ENCODE measurements around the gene PDE3B.
A peak's percentile ranks its signal among the peaks of the same experiment; 100 is the strongest.
"Not testable (repeated sequence)": the region's sequence is repeated elsewhere in the genome, so short reads cannot be mapped to it uniquely, and the experiment has no call there.

The PDE3B gene

DNA sequence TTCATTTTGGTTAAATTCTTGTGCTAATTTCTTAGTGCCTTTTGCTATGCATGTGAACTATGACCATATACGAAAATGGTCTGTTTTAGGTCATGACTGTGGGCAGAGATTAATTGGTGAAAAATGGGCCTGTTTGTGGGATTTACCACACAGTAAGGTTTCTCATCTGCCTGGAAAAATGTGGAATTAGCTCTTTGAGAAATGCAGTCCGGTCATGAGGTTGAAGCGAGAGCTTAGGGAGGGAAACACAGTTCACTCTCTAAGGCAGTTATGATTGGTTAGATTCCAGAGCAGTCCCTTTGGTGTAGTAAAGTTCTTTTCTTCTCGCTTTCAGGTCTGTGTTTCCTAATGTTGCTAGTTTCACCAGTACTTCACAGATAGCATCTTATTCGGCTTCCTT lies 1.2 kb upstream of the PDE3B start:
- DNase-seq, result no peak

- DNase-seq, result no peak
Measured at GRCh38 chr11:14642873-14643696, 519 bp upstream of the PDE3B start.

DNA sequence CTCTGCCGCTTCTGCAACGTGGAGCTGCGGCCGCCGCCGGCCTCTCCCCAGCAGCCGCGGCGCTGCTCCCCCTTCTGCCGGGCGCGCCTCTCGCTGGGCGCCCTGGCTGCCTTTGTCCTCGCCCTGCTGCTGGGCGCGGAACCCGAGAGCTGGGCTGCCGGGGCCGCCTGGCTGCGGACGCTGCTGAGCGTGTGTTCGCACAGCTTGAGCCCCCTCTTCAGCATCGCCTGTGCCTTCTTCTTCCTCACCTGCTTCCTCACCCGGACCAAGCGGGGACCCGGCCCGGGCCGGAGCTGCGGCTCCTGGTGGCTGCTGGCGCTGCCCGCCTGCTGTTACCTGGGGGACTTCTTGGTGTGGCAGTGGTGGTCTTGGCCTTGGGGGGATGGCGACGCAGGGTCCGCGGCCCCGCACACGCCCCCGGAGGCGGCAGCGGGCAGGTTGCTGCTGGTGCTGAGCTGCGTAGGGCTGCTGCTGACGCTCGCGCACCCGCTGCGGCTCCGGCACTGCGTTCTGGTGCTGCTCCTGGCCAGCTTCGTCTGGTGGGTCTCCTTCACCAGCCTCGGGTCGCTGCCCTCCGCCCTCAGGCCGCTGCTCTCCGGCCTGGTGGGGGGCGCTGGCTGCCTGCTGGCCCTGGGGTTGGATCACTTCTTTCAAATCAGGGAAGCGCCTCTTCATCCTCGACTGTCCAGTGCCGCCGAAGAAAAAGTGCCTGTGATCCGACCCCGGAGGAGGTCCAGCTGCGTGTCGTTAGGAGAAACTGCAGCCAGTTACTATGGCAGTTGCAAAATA lies 816 bp downstream of the PDE3B start:
- DNase-seq, result peak; percentile 49

DNA sequence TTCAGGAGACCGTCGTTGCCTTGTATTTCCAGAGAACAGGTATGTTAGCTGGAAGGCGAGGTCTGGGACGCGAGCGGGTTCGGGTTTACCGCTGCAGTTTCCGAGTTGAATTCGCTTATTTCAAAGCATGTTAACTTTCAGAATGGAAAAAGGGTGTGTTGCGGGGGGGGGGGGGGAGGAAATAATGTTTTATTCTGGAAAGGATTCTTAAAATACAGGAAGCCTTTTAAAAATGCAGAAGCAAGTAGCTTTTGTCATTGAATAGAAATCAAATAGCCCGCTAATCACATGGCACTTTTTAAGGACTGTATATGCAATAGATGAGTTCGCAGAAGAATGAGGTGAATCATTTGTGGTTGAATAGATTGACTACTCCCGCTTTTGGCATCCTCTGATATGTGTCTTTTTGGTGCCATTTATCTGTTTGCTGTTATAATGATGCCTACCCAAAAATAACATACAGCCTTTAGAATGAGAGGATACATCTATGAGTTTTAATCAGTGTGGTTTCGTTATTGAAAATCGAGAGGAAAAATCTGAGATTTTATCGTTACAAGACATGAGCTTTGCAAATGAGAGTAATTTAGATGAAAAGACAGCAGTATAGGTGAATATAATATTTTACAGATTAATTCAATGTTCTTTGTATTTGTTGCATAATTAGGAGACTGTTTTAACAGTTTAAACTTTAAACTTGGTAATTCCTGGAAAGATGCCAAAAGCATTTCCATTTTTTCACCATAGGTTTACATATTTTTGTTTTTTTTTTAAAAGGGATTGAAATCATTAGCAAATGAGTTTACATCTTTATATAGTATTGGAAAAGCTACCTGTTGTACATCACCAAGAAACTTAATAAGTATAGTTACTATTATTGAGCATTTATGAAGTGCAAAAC lies 1.7 kb downstream of the PDE3B start:
- DNase-seq, result peak; percentile 27

DNA sequence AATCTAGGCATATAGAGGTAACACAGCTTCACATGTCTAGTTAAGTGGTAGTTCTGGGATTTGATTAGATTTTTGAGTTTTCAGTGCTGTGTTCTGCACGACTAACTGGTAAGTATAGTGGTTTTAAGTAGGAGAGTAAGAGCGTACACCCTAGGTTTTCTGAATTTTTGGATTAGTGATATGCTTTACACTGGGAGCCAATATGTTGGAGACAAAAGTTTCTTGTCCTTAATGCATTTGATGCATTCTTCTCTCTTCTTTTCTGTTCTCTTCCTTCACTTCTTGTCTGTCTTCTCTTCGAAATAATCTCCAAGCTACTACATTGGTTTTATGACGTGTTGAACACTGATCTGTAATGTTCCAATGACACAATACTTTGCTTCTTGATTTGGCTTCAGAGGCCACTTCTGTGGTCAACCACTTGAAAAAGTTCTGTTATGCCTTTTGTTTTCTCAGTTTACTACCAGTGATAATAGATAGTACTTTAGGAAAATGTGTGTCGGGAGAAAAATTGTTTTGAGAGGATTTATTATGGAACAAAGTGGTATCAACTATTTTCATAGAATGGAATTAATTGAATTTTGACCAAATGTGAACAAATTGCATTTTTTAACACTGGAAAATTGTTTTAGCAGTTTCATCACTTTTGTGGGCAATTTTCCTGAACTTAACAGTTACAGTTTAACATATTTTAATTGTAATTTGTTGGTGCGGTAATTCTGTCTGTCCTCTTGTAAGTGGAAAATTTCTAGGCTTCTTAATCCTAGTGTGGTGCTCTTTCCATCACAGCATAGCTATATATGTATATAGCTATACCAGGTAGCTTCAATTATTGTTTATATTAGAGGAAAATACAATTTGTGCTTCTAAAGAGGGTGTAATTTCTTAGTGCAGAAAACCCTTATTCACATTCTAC lies 2.6 kb downstream of the PDE3B start:
- DNase-seq, result peak; percentile 3

- DNase-seq, result no peak
Measured at GRCh38 chr11:14650064-14650463, 6.5 kb downstream of the PDE3B start.

GRCh38 chr11:14653090-14653489 lies 9.5 kb downstream of the PDE3B start:
- DNase-seq, result no peak

DNA sequence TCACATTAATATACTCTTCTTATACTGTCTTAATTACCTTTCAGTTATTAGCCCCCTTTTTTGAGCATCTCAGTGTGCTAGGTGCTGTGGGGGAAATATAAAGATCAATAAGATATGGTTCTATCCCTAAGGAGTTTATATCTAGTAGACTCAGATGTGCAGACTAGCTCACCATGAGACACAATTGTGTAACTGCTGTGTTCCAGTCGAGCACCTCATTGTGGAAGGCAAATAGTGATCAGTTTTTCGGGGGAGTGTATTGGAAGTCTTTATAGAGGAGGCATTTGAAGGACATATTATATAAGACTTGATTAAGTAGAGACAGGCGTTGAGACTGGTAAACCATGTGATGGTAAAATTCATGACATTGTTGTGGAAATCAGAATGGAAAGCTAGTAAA lies 11.8 kb downstream of the PDE3B start:
- no peak for DNase-seq

GRCh38 chr11:14656536-14657457 lies 13.2 kb downstream of the PDE3B start:
- no peak for DNase-seq

DNA sequence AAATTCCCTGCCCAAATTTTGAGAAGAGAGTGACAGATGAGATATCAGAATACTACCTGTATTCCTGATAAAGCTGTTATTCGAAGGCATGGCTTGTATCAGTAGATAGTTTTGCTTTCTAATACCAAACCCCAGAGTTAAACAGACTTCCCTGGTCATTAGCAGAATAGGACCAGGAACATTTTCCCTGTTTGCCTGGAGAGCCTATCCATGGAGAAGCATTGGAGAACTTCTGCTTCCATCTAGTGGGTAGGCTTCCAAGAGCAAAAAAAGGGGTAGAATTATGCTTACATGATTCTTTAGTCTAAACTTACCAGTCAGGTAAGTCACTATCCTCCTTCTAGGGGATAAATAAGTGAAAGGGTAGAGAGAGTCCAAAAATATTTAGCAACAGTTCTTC lies 14.2 kb downstream of the PDE3B start:
- DNase-seq, result no peak

GRCh38 chr11:14664926-14665325 lies 21.3 kb downstream of the PDE3B start:
- DNase-seq, result not testable (repeated sequence)

- not testable (repeated sequence) for DNase-seq
Measured at GRCh38 chr11:14667329-14667728, 23.7 kb downstream of the PDE3B start.

- DNase-seq, result no peak
Measured at GRCh38 chr11:14668731-14669301, 25.2 kb downstream of the PDE3B start.

GRCh38 chr11:14669499-14669898 lies 25.9 kb downstream of the PDE3B start:
- DNase-seq, result no peak

- no peak for DNase-seq
Measured at GRCh38 chr11:14669958-14670357, 26.4 kb downstream of the PDE3B start.

DNA sequence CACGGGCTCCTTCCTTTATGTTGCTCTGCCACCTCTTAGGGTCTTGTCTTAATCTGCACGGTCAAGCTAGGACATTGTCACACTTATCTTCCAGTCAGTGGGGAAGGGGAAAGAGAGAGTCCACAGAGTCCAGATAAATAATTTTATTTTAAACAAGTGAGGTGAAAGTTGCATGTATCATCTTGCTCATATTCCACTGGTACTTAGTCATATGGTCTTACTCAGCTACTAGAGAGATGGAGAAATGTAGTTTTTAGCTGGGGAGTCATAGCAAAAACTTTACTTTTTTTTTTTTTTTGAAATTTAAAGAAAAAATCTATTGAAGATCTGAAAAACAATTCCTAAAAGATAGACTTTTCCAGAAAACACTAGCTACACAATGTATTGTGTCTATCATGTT lies 29.0 kb downstream of the PDE3B start:
- no peak for DNase-seq

GRCh38 chr11:14673421-14673820 lies 29.8 kb downstream of the PDE3B start:
- DNase-seq, result no peak

DNA sequence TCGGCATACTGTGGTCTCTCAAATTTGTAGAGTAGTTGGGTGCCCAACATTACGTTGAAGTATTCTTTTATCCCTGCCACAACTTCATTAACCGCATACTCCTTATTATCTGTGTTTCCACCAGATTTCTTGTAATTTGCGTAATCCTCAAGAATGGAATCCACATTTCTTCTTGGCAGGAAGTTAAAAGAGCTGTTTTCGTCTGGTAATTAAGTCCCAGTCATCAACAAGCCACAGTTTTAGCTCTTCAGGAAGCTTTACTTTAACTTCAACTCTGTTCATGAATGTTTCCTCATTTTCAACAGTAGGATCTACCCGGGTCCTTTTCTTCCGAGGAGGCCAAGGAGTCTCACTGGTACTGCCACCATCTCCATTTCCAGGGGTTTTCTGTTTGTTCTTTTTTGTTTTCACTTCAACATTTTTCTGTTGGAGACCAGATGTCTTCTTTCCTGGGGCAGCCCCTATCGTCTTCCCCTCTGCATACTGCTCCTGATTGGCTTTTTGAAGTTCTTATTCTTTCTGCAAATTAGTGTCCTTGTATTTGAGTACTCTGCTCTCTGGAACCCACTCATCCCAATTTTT lies 30.3 kb downstream of the PDE3B start:
- DNase-seq, result no peak

GRCh38 chr11:14676068-14676467 lies 32.5 kb downstream of the PDE3B start:
- peak; percentile 61 for DNase-seq

DNA sequence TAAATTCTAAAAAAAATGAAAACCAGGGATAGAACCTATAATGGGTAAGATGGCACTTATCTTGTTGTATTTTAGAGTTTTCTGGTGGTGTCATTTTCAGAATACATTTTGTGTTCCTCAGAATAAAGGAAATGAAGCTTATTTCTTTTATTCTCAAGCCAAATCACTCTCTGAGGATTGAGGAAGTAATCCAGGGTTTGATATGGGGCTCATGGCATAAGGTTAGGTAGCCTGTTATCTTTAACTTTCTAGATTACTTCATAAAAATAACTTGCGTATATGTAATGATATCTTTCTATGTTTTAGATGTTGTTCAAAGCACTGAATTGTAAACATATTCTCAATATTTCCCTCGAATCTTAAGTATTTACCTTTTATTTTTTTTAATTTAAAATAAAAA lies 33.5 kb downstream of the PDE3B start:
- DNase-seq, result no peak
